Prostate gland (tissue), 2 donors: ENCODE data around the gene TAF1D. TPM values are rescaled to one million over a fixed set of nuclear protein-coding genes. Genes with fewer than 3 reads are reported as not detected.

Experiments used
- DNase-seq: peaks from one replicate; pipeline ENCODE4 v3.0.0-alpha.2; 2019; ENCODE audit warnings: low spot score
- H3K27ac ChIP-seq, 2 donors: fragments of 200-600 bp; sonication (generic); 2 replicates each; pipeline ENCODE4 v1.5.1; 2017 to 2019
- H3K27me3 ChIP-seq: fragments of 200-600 bp; sonication (generic); replicated peaks from 2 replicates; pipeline ENCODE4 v1.5.1; 2019; ENCODE audit not compliant: insufficient read depth
- H3K36me3 ChIP-seq, 2 donors: fragments of 200-600 bp; sonication (generic); 1 replicate in 1 of 2; 2 replicates in 1 of 2; pipeline versions ENCODE4 v1.5.1 to v1.8.1; 2017 to 2019
- H3K4me1 ChIP-seq: fragments of 200-600 bp; sonication (generic); replicated peaks from 2 replicates; pipeline ENCODE4 v1.5.1; 2019
- H3K4me3 ChIP-seq, 2 donors: fragments of 200-600 bp; sonication (generic); 2 replicates each; pipeline ENCODE4 v1.5.1; 2017 to 2019
- H3K9me3 ChIP-seq: fragments of 200-600 bp; sonication (generic); 2 replicates; pipeline ENCODE4 v1.5.1; 2017
- POLR2A ChIP-seq: fragments of 450-650 bp; IDR thresholded peaks from one replicate; pipeline ENCODE4 v1.6.1; 2016; ENCODE audit warnings: antibody characterized with exemption, mild to moderate bottlenecking
- POLR2AphosphoS5 ChIP-seq: sonication (generic); formaldehyde crosslinking; IDR thresholded peaks from one replicate; pipeline ENCODE4 v1.6.1; 2017; ENCODE audit warnings: antibody characterized with exemption
- WGBS: methylation state at CpG from one replicate; pipeline ENCODE4 v1.1.5; 2018; 5-methylcytosine and 5-hydroxymethylcytosine counted together
- intact Hi-C: fragments of 100-400 bp; cut with DNase I; formaldehyde crosslinking; loops from one replicate; pipeline ENCODE4 v1.14.2; 2022
- total RNA-seq, 2 donors: library from RNA; depleted of rRNA; stranded (reverse); fragments of >200 nt; gene quantifications; one replicate each; pipeline ENCODE4 v1.1.0, GENCODE V29; 2016
- TF ChIP-seq, protein P1 (sequence below), 4 experiments: fragments of 200-600 bp in 2 of 4; fragments of 450-650 bp in 2 of 4; sonication (generic) in 2 of 4; IDR thresholded peaks; 1 replicate in 3 of 4; 2 replicates in 1 of 4; pipeline ENCODE4 v1.5.1; 2016 to 2019; ENCODE audit warnings: antibody characterized with exemption in 4 of 4, mild to moderate bottlenecking in 2 of 4, moderate library complexity in 2 of 4

The TAF1D gene
- total RNA-seq, 2 donors from 2014 or later, result 39.3 to 53.0 TPM

DNA sequence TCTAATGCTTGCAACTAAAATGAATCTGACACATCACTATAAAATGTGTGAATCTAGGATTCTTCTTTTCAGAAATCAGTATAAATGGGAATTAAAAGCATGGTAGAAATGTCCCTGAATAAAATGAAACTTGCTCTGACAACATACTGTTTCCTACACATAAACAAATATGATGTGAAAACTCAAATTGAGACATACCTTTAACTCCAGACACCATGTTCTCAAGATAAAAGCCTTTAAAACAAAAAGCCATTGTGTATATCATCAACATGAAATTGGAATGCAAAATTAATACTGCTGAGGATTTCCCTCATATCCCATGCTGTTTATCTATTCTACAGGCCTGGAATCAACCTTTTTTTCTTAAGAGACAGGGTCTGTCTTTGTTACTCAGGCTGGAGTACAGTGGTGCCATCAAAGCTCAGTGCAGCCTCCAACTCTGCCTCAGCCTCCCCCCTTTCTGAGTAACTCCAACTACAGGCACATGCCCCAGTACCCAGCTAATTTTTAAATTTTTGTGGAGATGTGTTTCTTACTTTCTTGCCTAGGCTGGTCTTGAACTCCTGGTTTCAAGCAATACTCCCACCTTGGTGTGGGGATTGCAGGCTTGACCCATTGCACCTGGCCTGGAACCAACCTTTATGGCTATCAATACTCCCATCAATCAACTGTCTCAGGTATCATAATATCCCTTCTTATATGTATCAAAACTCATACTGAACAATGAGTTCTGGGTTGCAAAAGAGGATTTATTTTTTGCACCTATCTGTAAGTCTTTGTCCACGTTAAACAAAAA is 6.7 kb downstream of the TAF1D start:
- no peak for TF ChIP-seq POLR2AphosphoS5
- TF ChIP-seq, protein P1, sequence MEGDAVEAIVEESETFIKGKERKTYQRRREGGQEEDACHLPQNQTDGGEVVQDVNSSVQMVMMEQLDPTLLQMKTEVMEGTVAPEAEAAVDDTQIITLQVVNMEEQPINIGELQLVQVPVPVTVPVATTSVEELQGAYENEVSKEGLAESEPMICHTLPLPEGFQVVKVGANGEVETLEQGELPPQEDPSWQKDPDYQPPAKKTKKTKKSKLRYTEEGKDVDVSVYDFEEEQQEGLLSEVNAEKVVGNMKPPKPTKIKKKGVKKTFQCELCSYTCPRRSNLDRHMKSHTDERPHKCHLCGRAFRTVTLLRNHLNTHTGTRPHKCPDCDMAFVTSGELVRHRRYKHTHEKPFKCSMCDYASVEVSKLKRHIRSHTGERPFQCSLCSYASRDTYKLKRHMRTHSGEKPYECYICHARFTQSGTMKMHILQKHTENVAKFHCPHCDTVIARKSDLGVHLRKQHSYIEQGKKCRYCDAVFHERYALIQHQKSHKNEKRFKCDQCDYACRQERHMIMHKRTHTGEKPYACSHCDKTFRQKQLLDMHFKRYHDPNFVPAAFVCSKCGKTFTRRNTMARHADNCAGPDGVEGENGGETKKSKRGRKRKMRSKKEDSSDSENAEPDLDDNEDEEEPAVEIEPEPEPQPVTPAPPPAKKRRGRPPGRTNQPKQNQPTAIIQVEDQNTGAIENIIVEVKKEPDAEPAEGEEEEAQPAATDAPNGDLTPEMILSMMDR (IDR thresholded peaks at IDR 0.05), result no peak
- no peak for TF ChIP-seq POLR2A
- 90% methylated on average over 1 of the region's 1 CpG for WGBS
- H3K4me1 ChIP-seq, result peaks cover 3% of the 10 kb centered on the region
- no peak overlapping the region for H3K4me3 ChIP-seq
- no peak overlapping the region for H3K27ac ChIP-seq
- intact Hi-C loops, result no loop called here
- H3K9me3 ChIP-seq, result no peaks in the 10 kb centered on the region
- no peaks in the 10 kb centered on the region for H3K27me3 ChIP-seq
- peaks cover 3 to 5% of the 10 kb centered on the region in 2 donors for H3K36me3 ChIP-seq
- DNase-seq, result no peak

- DNase-seq, result no peak
- H3K9me3 ChIP-seq, result no peaks in the 10 kb centered on the region
- H3K36me3 ChIP-seq, result peaks cover 3 to 5% of the 10 kb centered on the region in 2 donors
- 57% methylated on average over 6 of the region's 6 CpGs for WGBS
- H3K4me3 ChIP-seq, result no peak overlapping the region
- intact Hi-C loops, result no loop called here
- H3K4me1 ChIP-seq, result peaks cover under 1% of the 10 kb centered on the region
- H3K27ac ChIP-seq, result no peak overlapping the region
- no peaks in the 10 kb centered on the region for H3K27me3 ChIP-seq
- no peak for TF ChIP-seq POLR2A
- no peak for TF ChIP-seq POLR2AphosphoS5
- TF ChIP-seq, protein P1 (IDR thresholded peaks at IDR 0.05), result no peak
These were observed 7.8 kb downstream of the TAF1D start for GRCh38 chr11:93733474-93733873.

DNA sequence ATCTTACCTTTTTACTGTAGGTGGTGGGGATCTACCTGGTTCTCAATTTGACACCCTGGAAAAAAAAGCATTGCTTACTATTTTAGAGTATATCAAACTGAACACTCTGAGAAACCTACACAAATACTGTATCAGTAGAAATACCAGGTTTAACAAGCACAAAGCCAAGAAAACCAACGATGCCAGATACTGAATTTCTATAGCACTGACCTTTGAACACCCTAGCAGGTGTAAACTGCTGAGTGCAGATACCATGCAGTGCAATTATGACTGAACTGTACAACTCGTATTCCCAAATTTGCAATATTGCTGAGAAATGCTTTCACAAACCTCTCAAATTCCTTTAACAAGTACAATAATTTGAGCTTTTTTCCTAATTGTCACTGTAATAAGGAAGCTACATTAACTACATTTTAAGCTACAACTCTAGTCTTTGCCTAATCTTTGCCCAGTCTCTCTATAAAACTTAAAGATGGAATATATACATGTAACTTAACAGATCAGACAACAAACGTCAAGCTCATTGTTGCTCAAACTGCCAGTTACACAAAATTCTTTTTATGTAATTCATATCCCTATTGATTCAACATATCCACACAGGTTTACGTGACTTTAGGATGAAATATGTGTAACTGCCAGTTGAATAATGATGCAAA is 8.9 kb downstream of the TAF1D start:
- H3K9me3 ChIP-seq, result no peaks in the 10 kb centered on the region
- DNase-seq, result no peak
- no peaks in the 10 kb centered on the region for H3K4me1 ChIP-seq
- intact Hi-C loops, result no loop called here
- no peak overlapping the region for H3K27ac ChIP-seq
- no peaks in the 10 kb centered on the region for H3K27me3 ChIP-seq
- H3K36me3 ChIP-seq, result peaks cover 3 to 5% of the 10 kb centered on the region in 2 donors
- TF ChIP-seq, protein P1 (IDR thresholded peaks at IDR 0.05), result no peak
- no peak for TF ChIP-seq POLR2A
- no peak for TF ChIP-seq POLR2AphosphoS5
- 81% methylated on average over 4 of the region's 4 CpGs for WGBS
- H3K4me3 ChIP-seq, result no peak overlapping the region

GRCh38 chr11:93730108-93731107 is 10.9 kb downstream of the TAF1D start:
- no peak overlapping the region for H3K4me3 ChIP-seq
- no peak for TF ChIP-seq POLR2A
- TF ChIP-seq POLR2AphosphoS5, result no peak
- TF ChIP-seq, protein P1 (IDR thresholded peaks at IDR 0.05), result no peak
- WGBS, result 87% methylated on average over 5 of the region's 5 CpGs
- no peaks in the 10 kb centered on the region for H3K4me1 ChIP-seq
- no peak for DNase-seq
- H3K9me3 ChIP-seq, result no peaks in the 10 kb centered on the region
- no peaks in the 10 kb centered on the region for H3K27me3 ChIP-seq
- peaks cover 3 to 5% of the 10 kb centered on the region in 2 donors for H3K36me3 ChIP-seq
- H3K27ac ChIP-seq, result no peak overlapping the region
- intact Hi-C loops, result no loop called here
